ENCODE results near the gene RPRD1A.
"Not testable (repeated sequence)": the region's sequence is repeated elsewhere in the genome, so short reads cannot be mapped to it uniquely, and the experiment has no call there.

Gene RPRD1A

GRCh38 chr18:36081118-36081517 lies 13.8 kb upstream of the RPRD1A start:
- WGBS (ENCODE audit: insufficient coverage): 89% methylated on average over 1 of the region's 2 CpGs
- H3K36me3 ChIP-seq (ENCODE audit: control insufficient read depth in 4 of 4, insufficient read depth in 4 of 4, low read length in 3 of 4); DNase-seq; H3K27ac ChIP-seq (ENCODE audit: insufficient read depth in 1 of 2, low read depth in 1 of 2, low read length in 2 of 2, poor library complexity in 1 of 2, severe bottlenecking in 2 of 2); CTCF ChIA-PET; POLR2A ChIA-PET; H3K4me1 ChIP-seq (ENCODE audit: control extremely low read depth in 1 of 4, control insufficient read depth in 4 of 4, insufficient read depth in 4 of 4, low read length in 3 of 4); H3K4me3 ChIP-seq (ENCODE audit: control insufficient read depth in 1 of 7, extremely low read depth in 1 of 7, insufficient read depth in 4 of 7, low read depth in 2 of 7, low read length in 6 of 7); H3K27me3 ChIP-seq (replicated peaks in 2 of 5; ENCODE audit: control insufficient read depth in 4 of 5, insufficient read depth in 5 of 5, low read length in 4 of 5): not testable (repeated sequence)
- peaks cover 0 to 18% (median 10%) of the 10 kb centered on the region in 5 experiments for H3K9me3 ChIP-seq (ENCODE audit: control extremely low read depth in 1 of 5, control insufficient read depth in 4 of 5, insufficient read depth in 2 of 5, low read depth in 1 of 5, low read length in 4 of 5)

DNA sequence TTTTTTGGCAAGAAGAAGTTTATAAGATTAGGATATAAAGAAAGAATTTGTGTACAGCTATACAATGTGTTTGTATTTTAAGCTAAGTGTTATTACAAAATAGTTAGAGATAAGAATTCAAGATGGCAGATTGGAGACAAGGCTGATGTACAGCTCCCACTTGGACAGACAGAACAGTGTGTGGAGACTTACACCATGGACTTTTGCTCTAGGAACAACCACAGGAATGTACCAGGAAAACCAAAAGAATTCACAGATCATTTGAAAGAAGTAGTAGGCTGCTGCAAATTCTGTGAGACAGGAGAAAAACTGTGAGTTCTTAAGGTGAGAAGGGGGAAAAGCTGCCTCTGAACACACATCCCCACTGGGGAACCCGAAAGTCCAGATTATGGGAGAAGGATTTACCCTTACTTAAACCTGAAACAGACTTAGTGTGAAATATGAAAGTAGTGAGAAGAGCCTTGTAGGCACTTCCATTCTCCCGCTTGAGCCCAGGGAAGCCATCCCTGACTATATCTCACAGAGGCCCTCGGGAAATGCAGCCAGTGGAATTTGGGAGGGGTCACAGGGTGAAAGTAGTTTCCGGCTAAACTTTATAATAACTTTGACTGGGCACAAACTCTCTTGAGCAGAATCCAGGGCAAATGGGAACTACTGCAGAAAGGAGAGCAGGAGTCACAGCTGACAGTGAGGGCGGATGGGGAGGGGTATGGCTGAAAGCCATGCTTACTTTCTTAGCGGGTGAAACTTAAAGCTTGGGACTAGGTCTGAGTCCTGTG lies 11.6 kb upstream of the RPRD1A start:
- CTCF ChIA-PET: interaction anchor here (2.3 kb wide), 1 partner anchor 10 kb away, joined by 7 read pairs; no protein-coding TSS in a partner anchor
- Histone ChIP-seq H3K4me3 (ENCODE audit: control insufficient read depth in 1 of 7, extremely low read depth in 1 of 7, insufficient read depth in 4 of 7, low read depth in 2 of 7, low read length in 6 of 7) (no peak overlapping the region), H3K27me3 (replicated peaks in 2 of 5; ENCODE audit: control insufficient read depth in 4 of 5, insufficient read depth in 5 of 5, low read length in 4 of 5) (no peaks in the 10 kb centered on the region), H3K4me1 (ENCODE audit: control extremely low read depth in 1 of 4, control insufficient read depth in 4 of 4, insufficient read depth in 4 of 4, low read length in 3 of 4) (peaks cover 0 to 3% (median 0%) of the 10 kb centered on the region in 4 experiments), H3K9me3 (ENCODE audit: control extremely low read depth in 1 of 5, control insufficient read depth in 4 of 5, insufficient read depth in 2 of 5, low read depth in 1 of 5, low read length in 4 of 5) (peaks cover 0 to 18% (median 9%) of the 10 kb centered on the region in 5 experiments), H3K27ac (ENCODE audit: insufficient read depth in 1 of 2, low read depth in 1 of 2, low read length in 2 of 2, poor library complexity in 1 of 2, severe bottlenecking in 2 of 2) (no peak overlapping the region), H3K36me3 (ENCODE audit: control insufficient read depth in 4 of 4, insufficient read depth in 4 of 4, low read length in 3 of 4) (no peaks in the 10 kb centered on the region)
- no peak for DNase-seq
- POLR2A ChIA-PET: interaction anchor here (0.6 kb wide), 1 partner anchor 934 kb away, joined by 6 read pairs; no protein-coding TSS in a partner anchor
- WGBS (ENCODE audit: insufficient coverage): 93% methylated on average over 2 of the region's 6 CpGs

GRCh38 chr18:36077764-36078163 lies 10.4 kb upstream of the RPRD1A start:
- WGBS (ENCODE audit: insufficient coverage): 100% methylated on average over 2 of the region's 27 CpGs

DNA sequence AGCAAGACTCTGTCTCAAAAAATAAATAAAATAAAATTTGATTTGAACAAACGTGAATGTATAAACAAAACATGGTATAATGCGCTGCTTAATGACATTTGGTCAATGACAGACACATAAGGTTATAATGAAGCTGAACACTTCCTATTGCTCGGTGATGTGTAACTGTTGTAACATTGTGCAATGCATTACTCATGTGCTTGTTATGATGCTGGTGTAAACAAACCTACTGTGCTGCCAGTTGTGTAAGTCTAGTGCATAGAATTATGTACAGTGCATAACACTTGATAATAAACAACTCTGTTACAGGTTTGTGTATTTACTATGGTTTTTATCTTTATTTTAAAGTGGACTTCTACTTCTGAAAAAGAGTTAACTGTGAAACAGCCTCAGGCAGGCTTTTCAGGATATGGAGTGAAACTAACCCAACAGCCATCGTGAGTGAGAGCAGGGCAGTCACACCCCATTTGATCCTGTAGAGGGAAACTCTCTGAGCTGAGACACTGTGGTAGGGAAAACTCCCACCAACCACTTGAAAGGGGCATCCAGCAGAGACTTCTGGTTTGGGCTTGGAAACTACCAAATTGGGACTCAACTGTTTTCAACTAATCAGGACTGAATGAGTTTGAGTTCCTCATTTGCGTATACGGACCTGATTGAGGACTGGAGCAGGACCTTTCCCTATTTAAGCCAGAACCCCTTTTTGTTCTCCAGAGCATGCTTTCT lies 8.7 kb upstream of the RPRD1A start:
- H3K27me3 ChIP-seq (replicated peaks in 2 of 5; ENCODE audit: control insufficient read depth in 4 of 5, insufficient read depth in 5 of 5, low read length in 4 of 5): no peaks in the 10 kb centered on the region
- CTCF ChIA-PET: interaction anchor here (0.9 kb wide), 1 partner anchor 13 kb away, joined by 4 read pairs; no protein-coding TSS in a partner anchor
- WGBS (ENCODE audit: insufficient coverage): 86% methylated on average over 6 of the region's 6 CpGs
- DNase-seq: peak in 1 of 3 donors; percentile 36
- peaks cover 0 to 3% (median 0%) of the 10 kb centered on the region in 4 experiments for H3K4me1 ChIP-seq (ENCODE audit: control extremely low read depth in 1 of 4, control insufficient read depth in 4 of 4, insufficient read depth in 4 of 4, low read length in 3 of 4)
- POLR2A ChIA-PET: no interaction called here
- no peak overlapping the region for H3K4me3 ChIP-seq (ENCODE audit: control insufficient read depth in 1 of 7, extremely low read depth in 1 of 7, insufficient read depth in 4 of 7, low read depth in 2 of 7, low read length in 6 of 7)
- H3K27ac ChIP-seq (ENCODE audit: insufficient read depth in 1 of 2, low read depth in 1 of 2, low read length in 2 of 2, poor library complexity in 1 of 2, severe bottlenecking in 2 of 2): no peak overlapping the region
- H3K9me3 ChIP-seq (ENCODE audit: control extremely low read depth in 1 of 5, control insufficient read depth in 4 of 5, insufficient read depth in 2 of 5, low read depth in 1 of 5, low read length in 4 of 5): peaks cover 0 to 12% (median 3%) of the 10 kb centered on the region in 5 experiments
- H3K36me3 ChIP-seq (ENCODE audit: control insufficient read depth in 4 of 4, insufficient read depth in 4 of 4, low read length in 3 of 4): no peaks in the 10 kb centered on the region

More at GRCh38 chr18:36077764-36078163, 10.4 kb upstream of the RPRD1A start:
- peaks cover 0 to 18% (median 9%) of the 10 kb centered on the region in 5 experiments for H3K9me3 ChIP-seq (ENCODE audit: control extremely low read depth in 1 of 5, control insufficient read depth in 4 of 5, insufficient read depth in 2 of 5, low read depth in 1 of 5, low read length in 4 of 5)
- H3K4me1 ChIP-seq (ENCODE audit: control extremely low read depth in 1 of 4, control insufficient read depth in 4 of 4, insufficient read depth in 4 of 4, low read length in 3 of 4); CTCF ChIA-PET; DNase-seq; H3K27me3 ChIP-seq (replicated peaks in 2 of 5; ENCODE audit: control insufficient read depth in 4 of 5, insufficient read depth in 5 of 5, low read length in 4 of 5); POLR2A ChIA-PET; H3K36me3 ChIP-seq (ENCODE audit: control insufficient read depth in 4 of 4, insufficient read depth in 4 of 4, low read length in 3 of 4); H3K4me3 ChIP-seq (ENCODE audit: control insufficient read depth in 1 of 7, extremely low read depth in 1 of 7, insufficient read depth in 4 of 7, low read depth in 2 of 7, low read length in 6 of 7); H3K27ac ChIP-seq (ENCODE audit: insufficient read depth in 1 of 2, low read depth in 1 of 2, low read length in 2 of 2, poor library complexity in 1 of 2, severe bottlenecking in 2 of 2): not testable (repeated sequence)

DNA sequence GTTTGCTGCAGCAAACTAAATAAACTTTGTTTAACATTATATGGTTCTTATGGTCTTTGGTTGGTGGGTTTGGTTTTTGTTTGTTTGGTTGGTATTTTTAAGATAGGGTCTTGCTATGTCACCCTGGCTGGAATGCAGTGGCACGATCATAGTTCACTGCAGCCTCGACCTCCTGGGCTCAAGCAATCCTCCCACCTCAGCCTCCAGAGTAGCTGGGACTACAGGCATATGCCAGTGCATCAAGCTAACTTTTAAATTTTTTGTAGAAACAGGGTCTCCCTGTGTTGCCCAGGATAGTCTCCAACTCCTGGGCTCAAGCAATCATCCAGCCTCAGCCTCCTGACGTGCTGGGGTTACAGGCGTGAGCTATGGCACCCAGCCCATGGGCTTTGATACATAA lies 7.1 kb upstream of the RPRD1A start:
- Histone ChIP-seq H3K27ac (ENCODE audit: insufficient read depth in 1 of 2, low read depth in 1 of 2, low read length in 2 of 2, poor library complexity in 1 of 2, severe bottlenecking in 2 of 2) (no peak overlapping the region), H3K4me3 (ENCODE audit: control insufficient read depth in 1 of 7, extremely low read depth in 1 of 7, insufficient read depth in 4 of 7, low read depth in 2 of 7, low read length in 6 of 7) (no peak overlapping the region), H3K27me3 (replicated peaks in 2 of 5; ENCODE audit: control insufficient read depth in 4 of 5, insufficient read depth in 5 of 5, low read length in 4 of 5) (peaks cover 0 to 5% (median 0%) of the 10 kb centered on the region in 5 experiments), H3K36me3 (ENCODE audit: control insufficient read depth in 4 of 4, insufficient read depth in 4 of 4, low read length in 3 of 4) (no peaks in the 10 kb centered on the region), H3K4me1 (ENCODE audit: control extremely low read depth in 1 of 4, control insufficient read depth in 4 of 4, insufficient read depth in 4 of 4, low read length in 3 of 4) (peaks cover 0 to 3% (median 0%) of the 10 kb centered on the region in 4 experiments), H3K9me3 (ENCODE audit: control extremely low read depth in 1 of 5, control insufficient read depth in 4 of 5, insufficient read depth in 2 of 5, low read depth in 1 of 5, low read length in 4 of 5) (peaks cover 0 to 3% (median 0%) of the 10 kb centered on the region in 5 experiments)
- no peak for DNase-seq
- 100% methylated on average over 2 of the region's 4 CpGs for WGBS (ENCODE audit: insufficient coverage)
- ChIA-PET CTCF (interaction anchor here (1.0 to 1.2 kb wide), 2 partner anchors 20 to 56 kb away, joined by 3 read pairs; no protein-coding TSS in a partner anchor), POLR2A (interaction anchor here (0.6 kb wide), 1 partner anchor 535 kb away, joined by 6 read pairs; no protein-coding TSS in a partner anchor)

GRCh38 chr18:36073676-36074075 lies 6.3 kb upstream of the RPRD1A start:
- no peak overlapping the region for H3K27ac ChIP-seq (ENCODE audit: insufficient read depth in 1 of 2, low read depth in 1 of 2, low read length in 2 of 2, poor library complexity in 1 of 2, severe bottlenecking in 2 of 2)
- no peaks in the 10 kb centered on the region for H3K9me3 ChIP-seq (ENCODE audit: control extremely low read depth in 1 of 5, control insufficient read depth in 4 of 5, insufficient read depth in 2 of 5, low read depth in 1 of 5, low read length in 4 of 5)
- peaks cover 0 to 5% (median 0%) of the 10 kb centered on the region in 5 experiments for H3K27me3 ChIP-seq (replicated peaks in 2 of 5; ENCODE audit: control insufficient read depth in 4 of 5, insufficient read depth in 5 of 5, low read length in 4 of 5)
- no peaks in the 10 kb centered on the region for H3K36me3 ChIP-seq (ENCODE audit: control insufficient read depth in 4 of 4, insufficient read depth in 4 of 4, low read length in 3 of 4)
- ChIA-PET CTCF (interaction anchor here (0.7 to 1.2 kb wide), 2 partner anchors 19 to 21 kb away, joined by 3 read pairs; no protein-coding TSS in a partner anchor), POLR2A (interaction anchor here (0.6 kb wide), 1 partner anchor 536 kb away, joined by 6 read pairs; no protein-coding TSS in a partner anchor)
- H3K4me3 ChIP-seq (ENCODE audit: control insufficient read depth in 1 of 7, extremely low read depth in 1 of 7, insufficient read depth in 4 of 7, low read depth in 2 of 7, low read length in 6 of 7): no peak overlapping the region
- no peak for DNase-seq
- no CpG with 5 or more reads among the region's 1 CpG for WGBS (ENCODE audit: insufficient coverage)
- peaks cover 0 to 3% (median 0%) of the 10 kb centered on the region in 4 experiments for H3K4me1 ChIP-seq (ENCODE audit: control extremely low read depth in 1 of 4, control insufficient read depth in 4 of 4, insufficient read depth in 4 of 4, low read length in 3 of 4)
